Right lung (tissue), 10 donors: ENCODE measurements around the gene MARCOL. TPM values are rescaled to one million over a fixed set of nuclear protein-coding genes. Genes with fewer than 3 reads are reported as not detected.

Experiments used
- DNase-seq, 2 donors: peaks; one replicate each; pipeline ENCODE4 v3.0.0-alpha.2; 2013
- long read RNA-seq, 8 donors: transcript quantifications; one replicate each; lab custom pipeline, GENCODE V29; 2026
- polyA plus RNA-seq, 5 donors: library from polyadenylated mRNA; unstranded; fragments of 120-200 nt; gene quantifications; one replicate each; pipeline versions ENCODE4 v1.2.1 to v1.2.3, GENCODE V29; 2013; ENCODE audit warnings: inconsistent platforms in 1 of 5, low replicate concordance in 1 of 5; ENCODE audit not compliant: insufficient read length in 5 of 5, insufficient read depth in 1 of 5

MARCOL gene
- polyA plus RNA-seq, result under 1 TPM in 2 of 5 donors, not detected in 3; 0.13 to 0.16 TPM
- long read RNA-seq, donor 1, result 0 reads
- long read RNA-seq, donor 2, result 0 reads
- long read RNA-seq, donor 3, result 0 reads
- long read RNA-seq, donor 4, result 0 reads
- long read RNA-seq, donor 5, result 0 reads
- long read RNA-seq, donor 6, result 0 reads
- long read RNA-seq, donor 7, result 0 reads
- long read RNA-seq, donor 8, result 0 reads

GRCh38 chr5:148238418-148238794 lies at the start of gene MARCOL:
Gene MARCOL (plus strand): TSS chr5:148238525. CDS start chr5:148238598, 73 bp downstream.
- no peak for DNase-seq

GRCh38 chr5:148191010-148191409 lies 47.3 kb upstream of the MARCOL start:
- DNase-seq, result no peak

- no peak for DNase-seq
Observed at GRCh38 chr5:148193202-148193601, 45.1 kb upstream of the MARCOL start.

- DNase-seq, result no peak
Observed at GRCh38 chr5:148201151-148201550, 37.2 kb upstream of the MARCOL start.

- DNase-seq, result no peak
Observed at GRCh38 chr5:148202531-148203203, 35.7 kb upstream of the MARCOL start, which contains the start of gene SPINK6. Gene SPINK6 (plus strand): TSS chr5:148203042. CDS start chr5:148203097, 55 bp downstream.

GRCh38 chr5:148205044-148205806 lies 33.1 kb upstream of the MARCOL start:
- no peak for DNase-seq

GRCh38 chr5:148205865-148206264 lies 32.5 kb upstream of the MARCOL start:
- no peak for DNase-seq

GRCh38 chr5:148206620-148207019 lies 31.7 kb upstream of the MARCOL start:
- no peak for DNase-seq

GRCh38 chr5:148208226-148208625 lies 30.1 kb upstream of the MARCOL start:
- DNase-seq, result no peak

GRCh38 chr5:148209151-148209770 lies 29.1 kb upstream of the MARCOL start:
- DNase-seq, result peak in 1 of 2 donors; percentile 4

GRCh38 chr5:148214665-148215185 lies 23.6 kb upstream of the MARCOL start:
- DNase-seq, result no peak

GRCh38 chr5:148221508-148221907 lies 16.8 kb upstream of the MARCOL start:
- no peak for DNase-seq

- DNase-seq, result no peak
Observed at GRCh38 chr5:148224117-148224742, 14.1 kb upstream of the MARCOL start.

- DNase-seq, result no peak
Observed at GRCh38 chr5:148228392-148228984, 9.8 kb upstream of the MARCOL start.

GRCh38 chr5:148229840-148230239 lies 8.5 kb upstream of the MARCOL start:
- no peak for DNase-seq

- no peak for DNase-seq
Observed at GRCh38 chr5:148230240-148230639, 8.1 kb upstream of the MARCOL start.

GRCh38 chr5:148237785-148238417 lies 424 bp upstream of the MARCOL start:
- no peak for DNase-seq

GRCh38 chr5:148248894-148249293 lies 10.6 kb downstream of the MARCOL start:
- no peak for DNase-seq

- no peak for DNase-seq
Observed at GRCh38 chr5:148255456-148255855, 17.1 kb downstream of the MARCOL start.

- DNase-seq, result no peak
Observed at GRCh38 chr5:148259288-148259687, 21.0 kb downstream of the MARCOL start.

- DNase-seq, result no peak
Observed at GRCh38 chr5:148261221-148261620, 22.9 kb downstream of the MARCOL start.
